ENCODE measurements around the gene PSMC5.

The PSMC5 gene

GRCh38 chr17:63800783-63801182 lies 26.4 kb upstream of the PSMC5 start:
- no peaks in the 10 kb centered on the region for H3K27me3 ChIP-seq (ENCODE audit: control insufficient read depth, insufficient read depth, low read length)
- H3K9me3 ChIP-seq (ENCODE audit: control insufficient read depth, insufficient read depth, low read length) = no peaks in the 10 kb centered on the region
- peaks cover 29% of the 10 kb centered on the region for H3K36me3 ChIP-seq (ENCODE audit: control insufficient read depth, insufficient read depth, low read length)
- no peak overlapping the region for H3K9ac ChIP-seq (ENCODE audit: low read depth, low read length)
- no peak overlapping the region for H3K4me3 ChIP-seq (ENCODE audit: low read depth, low read length)
- no peaks in the 10 kb centered on the region for H3K4me1 ChIP-seq (ENCODE audit: control insufficient read depth, insufficient read depth, low read length)

- H3K4me3 ChIP-seq (ENCODE audit: low read depth, low read length) = no peak overlapping the region
- H3K27me3 ChIP-seq (ENCODE audit: control insufficient read depth, insufficient read depth, low read length) = no peaks in the 10 kb centered on the region
- no peak overlapping the region for H3K9ac ChIP-seq (ENCODE audit: low read depth, low read length)
- H3K36me3 ChIP-seq (ENCODE audit: control insufficient read depth, insufficient read depth, low read length) = peaks cover 41% of the 10 kb centered on the region
- no peaks in the 10 kb centered on the region for H3K9me3 ChIP-seq (ENCODE audit: control insufficient read depth, insufficient read depth, low read length)
- H3K4me1 ChIP-seq (ENCODE audit: control insufficient read depth, insufficient read depth, low read length) = no peaks in the 10 kb centered on the region
Observed at GRCh38 chr17:63804328-63804727, 22.9 kb upstream of the PSMC5 start.

GRCh38 chr17:63805591-63805990 lies 21.6 kb upstream of the PSMC5 start:
- Histone ChIP-seq H3K27me3 (ENCODE audit: control insufficient read depth, insufficient read depth, low read length) (no peaks in the 10 kb centered on the region), H3K9ac (ENCODE audit: low read depth, low read length) (no peak overlapping the region), H3K36me3 (ENCODE audit: control insufficient read depth, insufficient read depth, low read length) (peaks cover 34% of the 10 kb centered on the region)

GRCh38 chr17:63809970-63810369 lies 17.3 kb upstream of the PSMC5 start:
- no peaks in the 10 kb centered on the region for H3K27me3 ChIP-seq (ENCODE audit: control insufficient read depth, insufficient read depth, low read length)
- no peak overlapping the region for H3K9ac ChIP-seq (ENCODE audit: low read depth, low read length)
- H3K4me3 ChIP-seq (ENCODE audit: low read depth, low read length) = no peak overlapping the region
- H3K9me3 ChIP-seq (ENCODE audit: control insufficient read depth, insufficient read depth, low read length) = no peaks in the 10 kb centered on the region
- peaks cover 57% of the 10 kb centered on the region for H3K36me3 ChIP-seq (ENCODE audit: control insufficient read depth, insufficient read depth, low read length)
- no peaks in the 10 kb centered on the region for H3K4me1 ChIP-seq (ENCODE audit: control insufficient read depth, insufficient read depth, low read length)

More at GRCh38 chr17:63805591-63805990, 21.6 kb upstream of the PSMC5 start:
- H3K4me3 ChIP-seq (ENCODE audit: low read depth, low read length) = no peak overlapping the region
- no peaks in the 10 kb centered on the region for H3K9me3 ChIP-seq (ENCODE audit: control insufficient read depth, insufficient read depth, low read length)
- no peaks in the 10 kb centered on the region for H3K4me1 ChIP-seq (ENCODE audit: control insufficient read depth, insufficient read depth, low read length)

GRCh38 chr17:63816123-63816522 lies 11.1 kb upstream of the PSMC5 start:
- H3K36me3 ChIP-seq (ENCODE audit: control insufficient read depth, insufficient read depth, low read length) = peaks cover 77% of the 10 kb centered on the region
- no peak overlapping the region for H3K4me3 ChIP-seq (ENCODE audit: low read depth, low read length)
- H3K27me3 ChIP-seq (ENCODE audit: control insufficient read depth, insufficient read depth, low read length) = no peaks in the 10 kb centered on the region
- no peak overlapping the region for H3K9ac ChIP-seq (ENCODE audit: low read depth, low read length)
- no peaks in the 10 kb centered on the region for H3K9me3 ChIP-seq (ENCODE audit: control insufficient read depth, insufficient read depth, low read length)
- H3K4me1 ChIP-seq (ENCODE audit: control insufficient read depth, insufficient read depth, low read length) = no peaks in the 10 kb centered on the region

GRCh38 chr17:63816669-63817068 lies 10.6 kb upstream of the PSMC5 start:
- H3K4me1 ChIP-seq (ENCODE audit: control insufficient read depth, insufficient read depth, low read length) = no peaks in the 10 kb centered on the region
- H3K27me3 ChIP-seq (ENCODE audit: control insufficient read depth, insufficient read depth, low read length) = no peaks in the 10 kb centered on the region
- no peak overlapping the region for H3K9ac ChIP-seq (ENCODE audit: low read depth, low read length)
- no peak overlapping the region for H3K4me3 ChIP-seq (ENCODE audit: low read depth, low read length)
- no peaks in the 10 kb centered on the region for H3K9me3 ChIP-seq (ENCODE audit: control insufficient read depth, insufficient read depth, low read length)
- peaks cover 80% of the 10 kb centered on the region for H3K36me3 ChIP-seq (ENCODE audit: control insufficient read depth, insufficient read depth, low read length)

GRCh38 chr17:63817736-63818385 lies 9.4 kb upstream of the PSMC5 start:
- Histone ChIP-seq H3K9me3 (ENCODE audit: control insufficient read depth, insufficient read depth, low read length) (no peaks in the 10 kb centered on the region), H3K9ac (ENCODE audit: low read depth, low read length) (no peak overlapping the region), H3K4me3 (ENCODE audit: low read depth, low read length) (no peak overlapping the region), H3K36me3 (ENCODE audit: control insufficient read depth, insufficient read depth, low read length) (peaks cover 77% of the 10 kb centered on the region), H3K27me3 (ENCODE audit: control insufficient read depth, insufficient read depth, low read length) (no peaks in the 10 kb centered on the region), H3K4me1 (ENCODE audit: control insufficient read depth, insufficient read depth, low read length) (no peaks in the 10 kb centered on the region)

- no peak overlapping the region for H3K4me3 ChIP-seq (ENCODE audit: low read depth, low read length)
- H3K36me3 ChIP-seq (ENCODE audit: control insufficient read depth, insufficient read depth, low read length) = peaks cover 75% of the 10 kb centered on the region
- no peaks in the 10 kb centered on the region for H3K9me3 ChIP-seq (ENCODE audit: control insufficient read depth, insufficient read depth, low read length)
- H3K9ac ChIP-seq (ENCODE audit: low read depth, low read length) = no peak overlapping the region
- no peaks in the 10 kb centered on the region for H3K4me1 ChIP-seq (ENCODE audit: control insufficient read depth, insufficient read depth, low read length)
- no peaks in the 10 kb centered on the region for H3K27me3 ChIP-seq (ENCODE audit: control insufficient read depth, insufficient read depth, low read length)
Observed at GRCh38 chr17:63819131-63819530, 8.1 kb upstream of the PSMC5 start.

- peaks cover 76% of the 10 kb centered on the region for H3K36me3 ChIP-seq (ENCODE audit: control insufficient read depth, insufficient read depth, low read length)
- H3K9me3 ChIP-seq (ENCODE audit: control insufficient read depth, insufficient read depth, low read length) = no peaks in the 10 kb centered on the region
- no peak overlapping the region for H3K9ac ChIP-seq (ENCODE audit: low read depth, low read length)
- H3K4me1 ChIP-seq (ENCODE audit: control insufficient read depth, insufficient read depth, low read length) = no peaks in the 10 kb centered on the region
- H3K4me3 ChIP-seq (ENCODE audit: low read depth, low read length) = no peak overlapping the region
- no peaks in the 10 kb centered on the region for H3K27me3 ChIP-seq (ENCODE audit: control insufficient read depth, insufficient read depth, low read length)
Observed at GRCh38 chr17:63819585-63820537, 7.4 kb upstream of the PSMC5 start.

GRCh38 chr17:63820963-63821561 lies 6.2 kb upstream of the PSMC5 start:
- no peak overlapping the region for H3K4me3 ChIP-seq (ENCODE audit: low read depth, low read length)
- peaks cover 70% of the 10 kb centered on the region for H3K36me3 ChIP-seq (ENCODE audit: control insufficient read depth, insufficient read depth, low read length)
- no peaks in the 10 kb centered on the region for H3K9me3 ChIP-seq (ENCODE audit: control insufficient read depth, insufficient read depth, low read length)
- no peaks in the 10 kb centered on the region for H3K27me3 ChIP-seq (ENCODE audit: control insufficient read depth, insufficient read depth, low read length)
- H3K9ac ChIP-seq (ENCODE audit: low read depth, low read length) = no peak overlapping the region
- no peaks in the 10 kb centered on the region for H3K4me1 ChIP-seq (ENCODE audit: control insufficient read depth, insufficient read depth, low read length)

GRCh38 chr17:63821804-63822203 lies 5.4 kb upstream of the PSMC5 start:
- H3K4me1 ChIP-seq (ENCODE audit: control insufficient read depth, insufficient read depth, low read length) = no peaks in the 10 kb centered on the region
- no peaks in the 10 kb centered on the region for H3K9me3 ChIP-seq (ENCODE audit: control insufficient read depth, insufficient read depth, low read length)
- H3K36me3 ChIP-seq (ENCODE audit: control insufficient read depth, insufficient read depth, low read length) = peaks cover 64% of the 10 kb centered on the region
- no peak overlapping the region for H3K4me3 ChIP-seq (ENCODE audit: low read depth, low read length)
- H3K27me3 ChIP-seq (ENCODE audit: control insufficient read depth, insufficient read depth, low read length) = no peaks in the 10 kb centered on the region
- H3K9ac ChIP-seq (ENCODE audit: low read depth, low read length) = no peak overlapping the region

Measured in iPS-15b (cell line).